Esophagus squamous epithelium (tissue), 5 donors: ENCODE data around the gene SEM1. TPM values are rescaled to one million over a fixed set of nuclear protein-coding genes. Genes with fewer than 3 reads are reported as not detected.

Experiments used
- DNase-seq: peaks from one replicate; lab custom pipeline; 2025; lab: John Stamatoyannopoulos, UW
- H3K27ac ChIP-seq, 4 donors: fragments of 200-600 bp; sonication (generic); one replicate each; pipeline ENCODE4 v1.5.1; 2016 to 2019; ENCODE audit warnings: mild to moderate bottlenecking in 1 of 4
- H3K27me3 ChIP-seq, 4 donors: fragments of 200-600 bp; sonication (generic); 1 replicate in 3 of 4; 2 replicates in 1 of 4; pipeline versions ENCODE4 v1.5.1 to v1.6.0; 2017 to 2021; ENCODE audit warnings: antibody characterized with exemption in 1 of 4
- H3K36me3 ChIP-seq, 3 donors: fragments of 200-600 bp; sonication (generic); one replicate each; pipeline ENCODE4 v1.5.1; 2016 to 2019
- H3K4me1 ChIP-seq, 3 donors: fragments of 200-600 bp; sonication (generic); one replicate each; pipeline ENCODE4 v1.5.1; 2017 to 2019
- H3K4me3 ChIP-seq, 4 donors: fragments of 200-600 bp; sonication (generic); 1 replicate in 3 of 4; 2 replicates in 1 of 4; pipeline ENCODE4 v1.5.1; 2016 to 2019; ENCODE audit warnings: mild to moderate bottlenecking in 2 of 4, moderate library complexity in 1 of 4
- H3K9me3 ChIP-seq, 3 donors: fragments of 200-600 bp; sonication (generic); one replicate each; pipeline ENCODE4 v1.5.1; 2016 to 2019
- POLR2A ChIP-seq, 4 donors: fragments of 450-650 bp; IDR thresholded peaks; one replicate each; pipeline ENCODE4 v1.6.1; 2017; ENCODE audit warnings: antibody characterized with exemption in 4 of 4, mild to moderate bottlenecking in 4 of 4, moderate library complexity in 3 of 4
- WGBS, 2 donors: methylation state at CpG; one replicate each; pipeline ENCODE4 v1.1.5; 2018; 5-methylcytosine and 5-hydroxymethylcytosine counted together
- intact Hi-C: fragments of 100-400 bp; cut with DNase I; formaldehyde crosslinking; loops from one replicate; pipeline ENCODE4 v1.15.0; 2022
- total RNA-seq, 4 donors: library from RNA; depleted of rRNA; stranded (reverse); fragments of >200 nt; gene quantifications; one replicate each; pipeline ENCODE4 v1.1.0, GENCODE V29; 2016
- TF ChIP-seq, protein P1 (sequence below), 6 experiments: fragments of 450-650 bp in 4 of 6; fragments of 200-600 bp in 2 of 6; sonication (generic) in 2 of 6; IDR thresholded peaks; one replicate each; pipeline ENCODE4 v1.5.1; 2016 to 2019; ENCODE audit warnings: antibody characterized with exemption in 6 of 6, mild to moderate bottlenecking in 4 of 6, moderate library complexity in 4 of 6
- donor health status: DM: yes; HTN: yes; CAD: no.

Gene SEM1
- total RNA-seq, 4 donors from 2014 or later, result 26.6 to 44.1 (median 35.0) TPM

DNA sequence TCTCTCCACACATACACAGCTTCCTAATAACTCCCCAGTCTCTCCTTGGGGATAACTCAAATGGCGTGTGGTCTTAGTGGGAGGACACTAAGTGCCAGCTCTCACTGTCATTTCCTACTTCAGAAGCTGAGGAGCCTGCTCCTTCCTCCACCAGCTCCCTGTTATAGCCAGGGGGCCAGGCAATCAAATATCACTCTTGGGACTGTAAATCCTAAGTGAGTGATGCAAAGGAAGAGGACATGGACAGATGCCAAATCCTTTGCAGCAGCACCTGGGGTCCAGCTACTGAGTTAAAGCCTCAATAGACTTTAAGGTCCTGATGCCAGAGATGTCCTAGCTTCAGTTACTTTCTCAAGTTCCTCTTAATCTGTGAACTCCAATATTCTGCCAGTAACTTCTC is 34.1 kb downstream of the SEM1 start:
- TF ChIP-seq POLR2A (IDR thresholded peaks at IDR 0.05), result no peak
- TF ChIP-seq, protein P1, sequence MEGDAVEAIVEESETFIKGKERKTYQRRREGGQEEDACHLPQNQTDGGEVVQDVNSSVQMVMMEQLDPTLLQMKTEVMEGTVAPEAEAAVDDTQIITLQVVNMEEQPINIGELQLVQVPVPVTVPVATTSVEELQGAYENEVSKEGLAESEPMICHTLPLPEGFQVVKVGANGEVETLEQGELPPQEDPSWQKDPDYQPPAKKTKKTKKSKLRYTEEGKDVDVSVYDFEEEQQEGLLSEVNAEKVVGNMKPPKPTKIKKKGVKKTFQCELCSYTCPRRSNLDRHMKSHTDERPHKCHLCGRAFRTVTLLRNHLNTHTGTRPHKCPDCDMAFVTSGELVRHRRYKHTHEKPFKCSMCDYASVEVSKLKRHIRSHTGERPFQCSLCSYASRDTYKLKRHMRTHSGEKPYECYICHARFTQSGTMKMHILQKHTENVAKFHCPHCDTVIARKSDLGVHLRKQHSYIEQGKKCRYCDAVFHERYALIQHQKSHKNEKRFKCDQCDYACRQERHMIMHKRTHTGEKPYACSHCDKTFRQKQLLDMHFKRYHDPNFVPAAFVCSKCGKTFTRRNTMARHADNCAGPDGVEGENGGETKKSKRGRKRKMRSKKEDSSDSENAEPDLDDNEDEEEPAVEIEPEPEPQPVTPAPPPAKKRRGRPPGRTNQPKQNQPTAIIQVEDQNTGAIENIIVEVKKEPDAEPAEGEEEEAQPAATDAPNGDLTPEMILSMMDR (IDR thresholded peaks at IDR 0.05), result no peak
- DNase-seq, result no peak
- H3K4me1 ChIP-seq, result no peaks in the 10 kb centered on the region
- intact Hi-C loops, result no loop called here
- no peak overlapping the region for H3K27ac ChIP-seq
- H3K27me3 ChIP-seq, result no peaks in the 10 kb centered on the region
- H3K9me3 ChIP-seq, result no peaks in the 10 kb centered on the region
- H3K36me3 ChIP-seq, result peaks cover 0 to 29% (median 0%) of the 10 kb centered on the region in 3 donors
- WGBS, 2 donors, result 100% methylated on average over 1 of the region's 1 CpG
- H3K4me3 ChIP-seq, result no peak overlapping the region

DNA sequence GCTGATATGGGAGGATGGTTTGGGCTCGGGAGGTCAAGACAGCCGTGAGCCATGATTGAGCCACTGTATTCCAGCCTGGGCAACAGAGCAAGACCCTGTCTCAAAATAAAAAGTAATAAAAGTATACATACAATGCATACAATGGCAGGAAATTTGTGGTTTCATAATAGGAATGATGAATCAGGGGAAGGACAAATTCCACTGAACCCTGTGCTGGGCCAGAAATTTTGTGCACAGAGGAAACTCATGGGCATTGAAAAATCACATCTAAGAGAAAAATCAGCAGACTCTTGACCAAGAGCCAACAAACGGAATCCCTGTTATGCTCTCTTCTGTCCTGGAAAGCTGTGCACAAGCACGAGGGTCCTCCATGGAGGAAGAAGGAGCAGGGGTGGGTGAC is 35.1 kb downstream of the SEM1 start:
- Histone ChIP-seq H3K27me3 (no peaks in the 10 kb centered on the region), H3K27ac (no peak overlapping the region), H3K36me3 (peaks cover 0 to 33% (median 0%) of the 10 kb centered on the region in 3 donors), H3K9me3 (no peaks in the 10 kb centered on the region), H3K4me1 (no peaks in the 10 kb centered on the region), H3K4me3 (no peak overlapping the region)
- TF ChIP-seq, protein P1 (IDR thresholded peaks at IDR 0.05), result no peak
- no peak for TF ChIP-seq POLR2A (IDR thresholded peaks at IDR 0.05)
- DNase-seq, result no peak
- 75 to 89% methylated on average over 4 of the region's 4 CpGs for WGBS, 2 donors
- intact Hi-C loops, result no loop called here

DNA sequence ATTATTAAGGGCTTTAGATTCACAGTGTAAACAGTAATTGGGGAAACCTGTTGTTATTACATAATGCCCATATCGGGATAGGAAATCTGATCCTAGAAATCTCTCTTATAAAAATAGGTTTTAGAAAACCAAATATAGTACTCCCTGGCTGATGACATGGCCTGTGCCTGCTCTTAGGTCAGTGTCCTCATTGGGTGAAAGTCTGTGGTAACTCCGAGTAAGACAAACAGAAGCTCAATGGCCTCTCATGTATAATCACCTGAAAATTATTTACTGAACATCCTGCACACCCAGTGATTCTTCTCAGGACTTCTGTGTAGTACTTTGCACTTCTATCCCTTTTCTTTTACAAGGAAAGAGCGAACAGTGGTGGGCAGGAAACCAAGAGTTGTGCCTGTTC is 37.8 kb downstream of the SEM1 start:
- Histone ChIP-seq H3K27me3 (no peaks in the 10 kb centered on the region), H3K4me3 (no peak overlapping the region), H3K9me3 (no peaks in the 10 kb centered on the region), H3K4me1 (no peaks in the 10 kb centered on the region), H3K36me3 (peaks cover 0 to 40% (median 0%) of the 10 kb centered on the region in 3 donors), H3K27ac (no peak overlapping the region)
- no peak for DNase-seq
- 87 to 90% methylated on average over 3 of the region's 3 CpGs for WGBS, 2 donors
- TF ChIP-seq, protein P1 (IDR thresholded peaks at IDR 0.05), result no peak
- no peak for TF ChIP-seq POLR2A (IDR thresholded peaks at IDR 0.05)
- intact Hi-C loops, result no loop called here

DNA sequence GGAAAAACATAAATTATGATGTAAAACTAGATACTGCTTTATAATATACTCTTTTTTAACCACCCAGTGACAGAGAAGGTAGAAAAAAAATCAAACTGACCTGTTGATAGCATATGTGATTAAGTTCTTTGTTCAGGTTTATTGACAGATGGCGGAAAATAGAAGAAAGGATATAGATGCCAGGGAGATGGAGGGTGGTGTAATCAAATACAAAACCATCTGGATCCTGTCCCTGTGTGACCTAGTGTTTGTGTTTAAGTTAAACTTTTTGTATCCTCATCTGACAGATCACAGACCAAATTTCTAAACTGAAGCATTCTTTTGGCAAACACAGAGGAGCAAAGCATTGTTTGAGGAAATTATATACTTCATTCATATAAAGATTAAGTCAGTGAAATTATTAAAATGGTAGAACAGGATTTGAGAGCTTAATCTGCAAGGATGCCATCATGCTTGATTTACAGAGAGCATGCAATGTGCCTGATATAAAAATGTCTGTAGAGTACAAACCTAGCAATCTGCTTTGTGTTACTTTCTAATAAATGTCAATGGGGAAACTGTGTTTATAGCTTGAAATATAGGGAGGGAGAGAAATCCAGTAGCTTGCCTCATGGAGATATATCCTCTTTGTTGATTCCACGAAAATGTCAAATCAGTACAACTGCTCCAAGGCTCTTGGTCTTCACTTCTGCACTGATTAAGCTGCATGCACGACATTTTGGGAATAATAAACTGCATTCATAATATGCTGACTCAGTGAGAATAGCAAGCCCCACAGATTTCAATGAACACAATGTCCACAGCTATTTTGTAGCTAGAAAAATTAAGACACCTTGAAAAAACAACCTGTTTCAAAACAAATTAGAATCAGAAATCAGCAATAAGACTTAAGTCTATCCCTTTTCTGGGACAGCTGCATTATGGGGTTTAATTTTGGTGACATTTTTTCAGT is 39.0 kb downstream of the SEM1 start:
- Histone ChIP-seq H3K36me3 (peaks cover 0 to 47% (median 0%) of the 10 kb centered on the region in 3 donors), H3K27ac (no peak overlapping the region), H3K4me3 (no peak overlapping the region), H3K27me3 (no peaks in the 10 kb centered on the region), H3K9me3 (no peaks in the 10 kb centered on the region), H3K4me1 (no peaks in the 10 kb centered on the region)
- intact Hi-C loops, result no loop called here
- no peak for DNase-seq
- TF ChIP-seq POLR2A (IDR thresholded peaks at IDR 0.05), result no peak
- TF ChIP-seq, protein P1 (IDR thresholded peaks at IDR 0.05), result no peak
- 79 to 88% methylated on average over 3 of the region's 3 CpGs for WGBS, 2 donors

DNA sequence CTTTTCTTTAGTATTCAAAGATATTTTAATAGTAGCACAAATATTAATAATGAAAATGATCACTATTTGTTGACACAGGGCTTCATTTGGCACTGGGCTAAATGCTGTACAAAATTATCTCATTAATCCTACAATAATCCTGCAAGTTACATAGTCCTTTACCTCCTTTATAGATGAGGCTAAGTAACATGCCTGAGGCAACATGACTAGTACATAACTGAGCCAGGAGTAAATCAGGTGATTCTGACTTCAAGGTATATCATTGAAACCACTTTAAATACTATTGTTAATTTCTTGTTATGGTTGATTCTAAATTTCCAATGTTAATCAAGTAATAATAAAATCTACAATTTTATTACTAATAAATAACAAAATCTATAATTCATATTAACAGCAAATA is 39.8 kb downstream of the SEM1 start:
- Histone ChIP-seq H3K9me3 (no peaks in the 10 kb centered on the region), H3K27me3 (no peaks in the 10 kb centered on the region), H3K36me3 (peaks cover 0 to 47% (median 0%) of the 10 kb centered on the region in 3 donors), H3K4me3 (no peak overlapping the region), H3K4me1 (no peaks in the 10 kb centered on the region), H3K27ac (no peak overlapping the region)
- DNase-seq, result no peak
- intact Hi-C loops, result no loop called here
- TF ChIP-seq, protein P1 (IDR thresholded peaks at IDR 0.05), result no peak
- no peak for TF ChIP-seq POLR2A (IDR thresholded peaks at IDR 0.05)
